NK-92 (cell line): ENCODE measurements around the gene OR14I1.
"Not testable (repeated sequence)": the region's sequence is repeated elsewhere in the genome, so short reads cannot be mapped to it uniquely, and the experiment has no call there.

Experiments used
- DNase-seq: peaks from one replicate; lab custom pipeline; 2025; ENCODE audit not compliant: unreplicated experiment; lab: John Stamatoyannopoulos, UW

Gene OR14I1

DNA sequence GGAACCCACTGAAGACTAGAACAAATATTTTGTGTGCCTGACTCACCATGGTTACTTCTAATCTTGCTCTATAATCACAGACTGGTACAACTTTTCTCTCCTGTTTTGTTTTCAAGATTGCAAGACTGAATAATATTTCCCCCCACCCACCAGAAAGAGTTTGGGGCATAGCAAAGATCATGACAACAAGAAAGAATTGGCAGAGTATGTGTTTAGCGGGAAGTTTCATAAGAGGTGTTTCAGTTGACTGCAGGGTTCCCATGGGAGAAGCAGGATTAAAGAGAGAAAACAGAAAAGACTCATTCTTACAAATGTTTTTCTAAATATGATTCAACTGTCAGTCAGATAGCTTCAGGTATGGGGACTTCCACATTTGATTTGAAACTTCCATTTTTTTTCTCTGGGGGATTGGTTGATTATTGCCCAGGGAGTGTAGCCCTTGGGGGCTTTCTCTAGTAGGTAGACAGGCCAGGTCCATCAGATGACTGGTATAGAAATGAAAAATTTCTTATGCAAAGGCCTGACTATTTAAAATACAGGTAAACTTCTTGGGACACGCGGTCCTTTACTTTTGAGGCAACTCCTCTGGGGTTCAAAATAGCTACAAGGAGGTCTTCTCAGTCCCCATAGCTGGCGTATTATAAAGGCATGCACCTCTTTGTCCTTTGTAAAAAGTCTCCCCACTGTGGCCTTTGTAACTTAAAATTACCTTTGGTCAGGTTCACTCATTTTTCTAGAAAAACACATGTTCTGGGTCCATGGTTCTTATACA is 13.9 kb downstream of the OR14I1 start:
- DNase-seq: no peak

DNA sequence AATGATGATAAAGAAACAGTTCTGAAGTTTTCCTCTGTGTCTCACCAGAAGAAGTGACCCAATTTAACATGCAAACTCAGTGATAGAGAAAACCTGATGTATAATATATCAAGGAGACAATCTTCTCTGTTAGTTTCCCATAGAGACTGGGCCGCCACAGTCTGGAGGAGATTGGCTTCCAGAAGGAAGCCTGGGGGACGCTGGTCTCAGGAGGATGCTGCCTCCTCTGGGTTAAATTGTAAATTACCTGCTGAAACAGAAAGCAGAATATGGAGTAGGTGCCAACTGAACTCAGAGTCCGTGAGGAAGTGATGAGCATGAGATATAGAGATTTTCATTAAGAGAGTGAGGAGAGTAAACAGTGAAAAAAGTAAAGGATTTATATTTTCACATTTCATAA is 15.8 kb downstream of the OR14I1 start:
- no peak for DNase-seq

DNA sequence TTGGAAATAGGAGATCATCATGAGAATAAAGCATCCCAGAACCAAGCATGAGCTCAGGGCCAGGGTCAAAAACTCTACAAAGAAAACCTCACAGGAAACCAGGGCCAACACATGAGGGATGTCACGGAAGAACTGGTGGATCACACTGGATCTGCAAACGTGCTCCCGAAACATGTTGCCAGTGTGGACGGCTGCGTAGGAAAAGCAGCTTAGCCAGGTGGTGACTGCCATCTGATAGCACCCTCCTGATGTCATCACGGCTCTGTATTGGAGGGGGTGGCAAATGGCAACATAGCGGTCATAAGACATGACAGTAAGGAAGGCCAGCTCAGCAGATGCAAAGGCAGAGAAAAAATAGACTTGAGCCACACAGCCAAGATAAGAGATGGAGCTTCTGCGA is 20.9 kb downstream of the OR14I1 start:
- DNase-seq: no peak

DNA sequence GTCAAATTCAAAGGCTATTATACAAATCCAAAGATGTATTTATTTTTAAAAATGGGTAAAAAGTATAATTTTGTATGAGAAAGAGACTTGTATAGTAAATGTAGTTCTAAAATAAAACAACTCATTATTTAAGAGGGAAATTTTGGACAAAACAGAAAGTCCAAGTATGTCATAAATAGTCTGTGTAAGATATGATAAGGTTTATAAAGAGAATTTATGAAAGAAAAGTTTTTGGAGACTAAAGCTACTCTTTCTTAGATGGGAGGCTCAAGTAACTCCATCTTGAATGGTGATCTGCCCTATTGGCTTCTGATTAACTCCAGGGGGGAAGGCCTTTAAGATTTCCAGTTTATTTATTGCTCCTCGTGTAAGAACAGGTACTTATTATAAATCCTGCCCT is 32.6 kb downstream of the OR14I1 start:
- no peak for DNase-seq

DNA sequence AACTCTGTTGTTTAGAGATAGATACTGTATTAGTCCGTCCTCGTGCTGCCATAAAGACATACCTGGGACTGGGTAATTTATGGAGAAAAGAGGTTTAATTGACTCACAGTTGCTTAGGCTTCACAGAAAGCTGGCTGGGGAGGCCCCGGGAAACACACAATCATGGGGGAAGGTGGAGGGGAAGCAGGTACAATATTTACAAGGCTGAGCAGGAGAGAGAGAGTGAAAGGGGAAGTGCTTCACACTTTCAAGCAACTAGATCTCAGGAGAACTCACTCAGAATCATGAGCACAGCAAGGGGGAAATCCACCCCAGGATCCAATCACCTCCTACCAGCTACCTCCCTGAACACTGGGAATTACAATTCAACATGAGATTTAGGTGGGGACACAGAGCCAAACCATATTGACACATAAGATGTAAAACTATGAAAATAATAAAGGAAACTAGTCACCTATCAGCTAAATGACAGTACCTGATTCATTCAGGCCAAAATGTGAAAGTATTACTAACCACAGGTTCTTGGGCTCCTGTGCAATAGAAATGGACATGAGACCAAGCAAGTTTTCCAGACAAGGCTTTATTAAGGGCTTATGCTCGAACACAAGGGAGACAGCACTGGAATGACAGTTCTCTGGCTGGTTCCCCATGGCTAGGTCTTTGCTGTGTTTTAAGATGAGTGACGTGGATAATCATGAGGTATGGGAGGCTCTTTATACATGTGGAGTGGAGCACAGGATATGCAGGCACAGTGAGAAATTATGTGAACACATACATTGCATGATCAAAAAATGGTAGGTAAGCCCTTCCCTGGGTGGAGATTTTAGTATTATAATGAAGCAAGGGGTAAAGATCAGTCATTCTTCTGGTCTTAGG is 38.9 kb downstream of the OR14I1 start:
- not testable (repeated sequence) for DNase-seq

DNA sequence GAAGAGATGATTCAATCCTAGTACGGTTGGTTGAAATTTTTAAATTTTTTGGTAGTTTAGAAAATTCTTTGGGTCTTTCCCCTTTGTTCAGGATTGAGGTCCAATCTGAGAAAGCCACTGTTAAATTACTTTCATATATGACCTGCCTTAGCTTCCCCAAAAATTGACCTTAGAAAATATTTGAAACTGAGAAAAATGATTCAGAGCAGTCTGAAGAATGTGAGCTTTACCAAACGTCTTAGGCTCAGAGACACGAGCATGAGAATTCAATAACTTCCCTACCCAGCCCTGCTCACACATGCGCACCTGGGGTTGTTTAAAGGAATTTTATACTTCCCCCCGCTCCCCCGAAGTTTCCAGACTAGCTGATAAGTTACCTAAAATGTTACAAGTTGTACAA is 45.8 kb downstream of the OR14I1 start:
- DNase-seq: not testable (repeated sequence)

DNA sequence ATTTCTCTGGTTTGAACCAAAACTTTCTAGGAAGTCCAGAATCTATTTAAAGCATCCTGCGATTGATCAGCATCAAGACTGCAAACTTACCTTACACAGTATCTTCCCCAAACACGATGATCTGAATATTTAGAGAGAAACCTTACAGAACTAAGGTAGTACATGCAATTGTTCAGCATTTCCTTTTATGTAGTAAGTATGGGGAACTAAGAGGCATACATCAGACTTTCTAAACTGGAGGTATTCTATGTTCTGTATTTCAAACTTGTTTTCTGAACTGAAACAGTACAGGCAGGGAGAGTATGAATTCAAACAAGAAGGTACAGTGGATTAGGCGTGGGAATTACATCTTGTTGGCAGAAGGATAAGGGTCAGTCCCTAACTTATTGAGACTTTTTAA is 47.2 kb downstream of the OR14I1 start, which contains the start of gene OR2T27:
OR2T27 (minus strand) TSS at position 175 of the 400 bp plus-strand sequence. CDS start 4,644 bp downstream, outside the sequence.
- not testable (repeated sequence) for DNase-seq
